GM08714 (cell line): Measurements from ENCODE around the gene TANGO6.

Experiments used
- H3K4me3 ChIP-seq: fragments of 200-500 bp; sonication (Bioruptor generic); 2 replicates; pipeline ENCODE4 v1.5.1; 2014; ENCODE audit warnings: mild to moderate bottlenecking, low read length, inconsistent platforms
- ZNF274 ChIP-seq: IDR thresholded peaks from 2 replicates; pipeline ENCODE4 v1.6.1; 2012; ENCODE audit warnings: mild to moderate bottlenecking, low read depth, low read length

Gene TANGO6

GRCh38 chr16:69106491-69107315 is 263.4 kb downstream of the TANGO6 start:
- no peak for TF ChIP-seq ZNF274
- H3K4me3 ChIP-seq: peak overlapping the region; percentile 62; the same call in 1 of the 2 replicates

DNA sequence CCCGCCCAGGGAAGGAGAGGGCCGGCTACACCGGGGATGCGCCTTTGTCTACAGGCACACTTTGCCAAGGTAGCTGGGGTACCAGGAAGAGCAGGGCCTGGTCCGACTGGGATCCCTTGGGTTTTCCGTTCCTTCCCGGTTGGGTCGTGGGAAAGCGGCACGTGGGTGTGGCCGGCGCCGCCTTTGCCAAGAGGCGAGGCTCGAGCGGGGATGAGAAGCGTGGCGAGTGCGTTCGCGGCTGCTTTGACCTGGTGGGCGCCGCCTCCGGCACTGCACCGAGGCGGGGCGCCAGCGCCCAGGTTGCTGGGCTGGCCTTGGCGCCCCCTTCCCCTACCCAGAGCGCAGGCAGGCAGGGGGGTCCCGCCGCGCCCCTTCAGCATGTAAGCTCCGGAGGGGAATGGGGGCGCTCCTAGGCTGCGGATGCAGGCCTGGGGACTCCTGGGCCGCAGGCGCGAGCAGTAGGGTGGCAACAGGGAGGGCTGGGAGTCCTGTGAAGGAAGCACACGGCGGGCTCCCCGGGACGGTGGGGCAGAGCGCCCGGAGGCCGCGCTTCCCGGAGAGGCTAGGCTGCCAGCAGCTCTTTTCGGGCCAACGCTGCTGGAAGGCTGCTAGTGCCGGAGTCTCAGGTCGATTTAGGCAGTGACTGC is 264.1 kb downstream of the TANGO6 start:
- no peak overlapping the region for H3K4me3 ChIP-seq
- TF ChIP-seq ZNF274: no peak

DNA sequence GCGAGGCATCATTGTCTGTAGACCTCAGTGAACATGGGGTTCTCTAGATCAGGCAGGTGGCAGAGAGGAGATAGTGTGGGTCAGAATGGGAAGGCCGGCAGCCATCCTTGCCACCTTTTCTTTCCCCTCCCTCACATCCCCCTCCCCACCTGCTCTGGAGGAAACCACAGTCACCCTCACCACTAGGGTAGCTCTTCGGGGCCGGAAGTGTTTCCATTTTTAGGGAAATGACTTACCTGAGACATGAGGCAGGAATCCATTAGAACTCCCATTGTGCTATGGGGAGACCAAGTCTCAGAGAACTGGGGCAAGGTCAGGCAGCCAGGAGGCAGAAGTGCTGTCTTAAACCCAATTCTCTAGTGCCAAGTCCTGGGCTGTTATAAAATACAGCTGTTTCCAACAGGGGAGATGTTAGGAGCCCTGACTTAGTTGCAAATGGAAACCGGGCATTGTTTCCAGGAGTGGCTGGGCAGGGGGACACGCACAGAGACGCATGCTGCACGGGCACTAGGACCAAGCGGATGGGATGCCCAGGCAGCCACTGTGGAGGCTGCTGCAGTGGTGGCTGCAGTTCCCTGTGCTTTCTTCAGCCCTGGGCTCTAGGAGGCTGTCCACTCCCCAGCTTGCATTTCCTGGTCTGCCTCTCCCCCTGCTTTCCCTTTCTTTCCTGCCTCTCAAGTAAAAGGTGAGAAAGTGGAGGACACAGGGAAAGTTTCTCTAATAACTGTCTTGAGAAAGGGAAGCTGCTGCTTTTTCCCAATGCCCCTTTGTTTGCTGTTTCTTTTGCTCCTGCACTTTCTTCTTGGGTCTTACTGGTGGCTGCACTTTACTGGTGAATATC is 265.0 kb downstream of the TANGO6 start:
- TF ChIP-seq ZNF274: no peak
- H3K4me3 ChIP-seq: no peak overlapping the region

GRCh38 chr16:69108905-69109252 is 265.5 kb downstream of the TANGO6 start:
- H3K4me3 ChIP-seq: no peak overlapping the region
- TF ChIP-seq ZNF274: no peak

DNA sequence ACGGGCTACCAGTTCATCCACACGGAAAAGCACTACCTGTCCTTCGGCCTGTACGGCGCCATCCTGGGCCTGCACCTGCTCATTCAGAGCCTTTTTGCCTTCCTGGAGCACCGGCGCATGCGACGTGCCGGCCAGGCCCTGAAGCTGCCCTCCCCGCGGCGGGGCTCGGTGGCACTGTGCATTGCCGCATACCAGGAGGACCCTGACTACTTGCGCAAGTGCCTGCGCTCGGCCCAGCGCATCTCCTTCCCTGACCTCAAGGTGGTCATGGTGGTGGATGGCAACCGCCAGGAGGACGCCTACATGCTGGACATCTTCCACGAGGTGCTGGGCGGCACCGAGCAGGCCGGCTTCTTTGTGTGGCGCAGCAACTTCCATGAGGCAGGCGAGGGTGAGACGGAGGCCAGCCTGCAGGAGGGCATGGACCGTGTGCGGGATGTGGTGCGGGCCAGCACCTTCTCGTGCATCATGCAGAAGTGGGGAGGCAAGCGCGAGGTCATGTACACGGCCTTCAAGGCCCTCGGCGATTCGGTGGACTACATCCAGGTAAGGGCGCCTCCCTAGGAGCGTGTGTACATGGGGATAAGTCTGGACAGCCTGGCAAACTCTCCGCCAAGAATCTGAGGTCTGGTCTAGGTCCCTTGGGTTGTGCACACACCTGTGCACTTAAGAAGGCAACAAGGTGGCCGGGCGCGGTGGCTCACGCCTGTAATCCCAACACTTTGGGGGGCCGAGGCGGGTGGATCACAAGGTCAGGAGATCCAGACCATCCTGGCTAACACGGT is 266.3 kb downstream of the TANGO6 start:
- no peak for TF ChIP-seq ZNF274
- no peak overlapping the region for H3K4me3 ChIP-seq

GRCh38 chr16:69110406-69110805 is 267.1 kb downstream of the TANGO6 start:
- H3K4me3 ChIP-seq: no peak overlapping the region
- TF ChIP-seq ZNF274: no peak

GRCh38 chr16:69111216-69111875 is 268.0 kb downstream of the TANGO6 start:
- H3K4me3 ChIP-seq: no peak overlapping the region
- TF ChIP-seq ZNF274: no peak

DNA sequence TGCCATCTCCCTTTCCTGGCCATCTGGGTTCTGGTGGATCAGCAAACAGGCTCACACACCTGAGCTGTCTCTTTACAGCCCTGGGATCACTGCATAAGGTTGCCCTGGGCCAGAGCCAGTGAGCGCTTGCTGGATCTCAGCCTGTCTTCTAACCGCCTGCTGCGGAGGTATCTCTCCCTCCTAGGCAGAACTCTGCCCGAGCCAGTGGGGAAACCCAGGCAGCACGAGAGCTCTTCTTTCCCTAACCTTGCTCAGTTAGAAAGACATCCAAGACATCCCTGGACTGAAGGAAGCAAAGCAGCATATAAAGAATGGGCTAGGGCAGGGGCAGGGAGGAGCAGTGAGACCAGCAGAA is 268.5 kb downstream of the TANGO6 start:
- no peak for TF ChIP-seq ZNF274

DNA sequence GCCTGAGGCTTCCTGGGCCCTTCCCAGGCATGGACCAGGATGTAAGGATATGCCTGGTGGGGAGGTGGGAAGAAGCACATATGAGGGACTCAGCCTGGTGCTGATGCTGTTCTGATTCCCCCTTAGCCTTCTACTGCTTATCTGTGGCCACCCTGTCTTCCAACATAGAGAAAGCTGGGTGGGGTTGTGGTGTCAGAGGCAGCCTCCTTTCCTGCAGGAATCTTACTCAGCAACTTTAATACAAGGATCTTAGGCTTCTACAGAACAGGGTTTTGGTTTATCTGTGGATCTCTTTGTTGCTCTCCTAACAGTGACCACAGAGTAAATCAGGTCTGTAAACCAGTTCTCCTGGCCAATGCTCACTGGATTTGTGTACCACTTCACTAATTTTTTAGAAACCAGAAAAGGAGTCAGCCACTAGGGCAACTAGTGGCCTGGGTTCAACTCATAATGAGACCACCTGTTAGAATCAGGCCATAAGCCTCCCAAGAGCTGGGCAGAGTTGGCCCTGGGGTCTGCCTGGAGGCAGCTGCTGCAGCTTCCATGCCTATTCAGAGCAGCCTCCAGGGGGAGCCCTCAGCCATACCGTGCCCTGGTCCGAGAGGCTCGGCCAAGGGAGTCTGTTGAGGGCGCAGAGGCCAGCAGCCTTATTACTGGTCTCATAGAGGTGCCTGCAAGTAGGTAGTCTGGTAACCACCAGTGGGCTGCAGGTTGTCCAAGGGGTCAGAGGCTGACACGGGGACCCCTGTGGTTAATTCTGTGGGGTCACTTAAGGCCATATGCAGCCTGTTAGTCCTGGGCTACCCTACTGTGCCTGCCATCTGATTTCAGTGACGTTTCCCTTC is 269.2 kb downstream of the TANGO6 start:
- no peak overlapping the region for H3K4me3 ChIP-seq
- no peak for TF ChIP-seq ZNF274

More for the DNA sequence above, 268.5 kb downstream of the TANGO6 start:
- no peak overlapping the region for H3K4me3 ChIP-seq

GRCh38 chr16:69113216-69113615 is 269.9 kb downstream of the TANGO6 start:
- no peak for TF ChIP-seq ZNF274
- no peak overlapping the region for H3K4me3 ChIP-seq

- no peak for TF ChIP-seq ZNF274
- H3K4me3 ChIP-seq: no peak overlapping the region
Measured at GRCh38 chr16:69114346-69114975, 271.1 kb downstream of the TANGO6 start.

DNA sequence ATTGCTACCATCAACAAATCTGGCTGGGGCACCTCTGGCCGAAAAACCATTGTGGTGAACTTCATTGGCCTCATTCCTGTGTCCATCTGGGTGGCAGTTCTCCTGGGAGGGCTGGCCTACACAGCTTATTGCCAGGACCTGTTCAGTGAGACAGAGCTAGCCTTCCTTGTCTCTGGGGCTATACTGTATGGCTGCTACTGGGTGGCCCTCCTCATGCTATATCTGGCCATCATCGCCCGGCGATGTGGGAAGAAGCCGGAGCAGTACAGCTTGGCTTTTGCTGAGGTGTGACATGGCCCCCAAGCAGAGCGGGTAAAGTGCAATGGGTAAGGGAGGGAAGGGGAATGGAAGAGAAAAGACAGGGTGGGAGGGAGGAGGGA is 271.6 kb downstream of the TANGO6 start:
- no peak overlapping the region for H3K4me3 ChIP-seq
- TF ChIP-seq ZNF274: no peak
